Effector memory CD4-positive, alpha-beta T cell (primary cell): ENCODE results near the gene CEP170.

Experiments
- DNase-seq, 3 donors: peaks; one replicate each; pipeline ENCODE4 v3.0.0-alpha.2; 2020
- H3K27ac ChIP-seq: 2 replicates; pipeline ENCODE4 v1.7.0; 2013; ENCODE audit warnings: mild to moderate bottlenecking, low read length, moderate library complexity; ENCODE audit not compliant: insufficient read depth, poor library complexity, severe bottlenecking
- H3K27me3 ChIP-seq: replicated peaks from 2 replicates; pipeline ENCODE4 v1.7.0; 2013; ENCODE audit warnings: mild to moderate bottlenecking, low read length; ENCODE audit not compliant: insufficient read depth, control insufficient read depth, poor library complexity, severe bottlenecking
- H3K36me3 ChIP-seq: 2 replicates; pipeline ENCODE4 v1.7.0; 2013; ENCODE audit warnings: mild to moderate bottlenecking, low read length, moderate library complexity; ENCODE audit not compliant: control insufficient read depth, insufficient read depth
- H3K4me1 ChIP-seq: 2 replicates; pipeline ENCODE4 v1.7.0; 2013; ENCODE audit warnings: low read length, mild to moderate bottlenecking; ENCODE audit not compliant: control insufficient read depth, insufficient read depth, poor library complexity, severe bottlenecking
- H3K4me3 ChIP-seq: 2 replicates; pipeline ENCODE4 v1.7.0; 2013; ENCODE audit warnings: low read length, low read depth, mild to moderate bottlenecking; ENCODE audit not compliant: insufficient read depth, poor library complexity, severe bottlenecking
- H3K9me3 ChIP-seq: 2 replicates; pipeline ENCODE4 v1.7.0; 2013; ENCODE audit warnings: mild to moderate bottlenecking, low read length, moderate library complexity; ENCODE audit not compliant: control insufficient read depth

Gene CEP170

DNA sequence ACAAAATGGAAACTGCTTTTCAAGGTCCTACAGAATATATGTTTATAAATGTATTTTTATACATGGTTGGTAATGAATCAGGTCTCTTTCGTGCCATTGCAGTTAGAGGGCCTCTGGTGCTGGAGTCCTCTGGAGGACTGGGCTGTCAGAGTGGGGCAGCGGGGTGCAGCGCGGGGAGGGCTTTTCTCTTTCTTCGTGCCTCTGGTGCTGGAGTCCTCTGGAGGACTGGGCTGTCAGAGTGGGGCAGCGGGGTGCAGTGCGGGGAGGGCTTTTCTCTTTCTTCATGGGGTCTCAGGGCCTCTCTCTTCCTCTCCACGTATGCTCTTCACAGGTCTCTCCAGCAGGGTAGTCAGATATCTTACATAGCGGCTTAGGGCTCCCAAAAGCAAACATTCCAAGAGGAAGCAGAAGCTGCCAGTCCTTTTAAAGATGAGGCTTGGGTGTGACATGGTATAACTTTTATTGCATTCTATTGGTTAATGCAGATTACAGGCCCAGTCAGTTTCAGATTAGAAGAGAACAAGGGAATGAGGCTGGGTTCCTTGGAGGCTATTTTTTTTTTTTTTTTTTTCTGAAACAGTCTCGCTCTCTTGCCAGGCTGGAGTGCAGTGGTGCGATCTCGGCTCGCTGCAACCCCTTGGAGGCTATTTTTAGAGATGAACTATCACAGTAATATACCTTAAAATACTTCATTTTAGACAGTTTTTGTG lies 13.8 kb upstream of the CEP170 start:
- Histone ChIP-seq H3K27me3 (no peaks in the 10 kb centered on the region), H3K4me3 (no peak overlapping the region), H3K36me3 (peaks cover 14% of the 10 kb centered on the region), H3K9me3 (no peaks in the 10 kb centered on the region), H3K27ac (no peak overlapping the region), H3K4me1 (no peaks in the 10 kb centered on the region)
- no peak for DNase-seq

DNA sequence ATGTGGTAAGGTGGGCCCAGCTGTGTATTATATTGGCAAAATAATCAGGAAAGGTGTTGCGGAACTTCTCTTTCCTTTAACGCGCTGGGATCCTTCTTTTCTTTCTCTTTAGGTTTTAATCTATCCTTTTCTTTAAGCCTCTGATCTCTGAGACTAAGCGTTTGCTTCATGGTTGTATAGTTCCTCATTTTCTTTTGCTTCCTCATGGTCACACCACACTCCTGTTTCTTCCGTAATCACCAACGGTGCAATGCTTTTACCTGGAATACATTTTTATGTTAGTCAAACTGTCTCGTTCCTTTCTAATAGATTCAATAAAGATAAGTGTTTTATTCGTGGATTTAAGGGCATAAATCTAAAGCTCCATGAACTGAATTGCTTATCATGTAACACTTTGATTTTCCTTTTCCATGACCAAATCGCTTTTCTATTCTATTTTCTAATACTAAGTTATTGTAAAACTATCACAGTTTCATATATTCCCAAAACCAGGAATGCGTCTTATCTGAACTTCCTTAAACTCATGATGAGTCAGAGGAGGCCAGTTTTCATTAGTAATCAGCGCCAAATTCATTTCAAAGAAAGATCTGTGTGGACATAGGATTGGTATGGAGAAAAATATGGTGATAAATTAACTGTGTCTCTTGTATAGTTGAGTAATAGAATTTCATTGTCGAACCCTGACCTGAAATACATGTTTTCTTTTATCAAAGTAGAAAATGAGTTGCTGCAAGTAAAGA lies 13.0 kb upstream of the CEP170 start:
- Histone ChIP-seq H3K4me1 (no peaks in the 10 kb centered on the region), H3K9me3 (no peaks in the 10 kb centered on the region), H3K27me3 (no peaks in the 10 kb centered on the region), H3K36me3 (peaks cover 14% of the 10 kb centered on the region), H3K27ac (no peak overlapping the region), H3K4me3 (no peak overlapping the region)
- no peak for DNase-seq

DNA sequence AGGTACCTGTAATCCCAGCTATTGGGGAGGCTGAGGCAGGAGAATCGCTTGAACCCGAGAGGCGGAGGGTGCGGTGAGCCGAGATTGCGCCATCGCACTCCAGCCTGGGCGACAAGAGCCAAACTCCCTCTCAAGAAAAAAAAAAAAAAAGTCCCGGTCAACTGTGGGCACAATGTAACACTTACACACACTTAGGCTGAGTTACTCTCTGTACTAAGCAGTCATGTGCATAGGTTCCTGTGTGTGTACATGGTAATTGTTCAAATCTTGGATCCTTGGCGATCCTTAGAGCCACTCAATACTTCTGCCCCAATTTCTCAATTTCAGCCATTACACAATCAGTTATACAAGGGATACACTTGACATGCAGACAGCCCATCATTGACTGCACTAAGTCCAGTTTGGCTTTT lies 12.4 kb upstream of the CEP170 start:
- no peak overlapping the region for H3K27ac ChIP-seq
- H3K27me3 ChIP-seq = no peaks in the 10 kb centered on the region
- H3K9me3 ChIP-seq = no peaks in the 10 kb centered on the region
- H3K4me1 ChIP-seq = no peaks in the 10 kb centered on the region
- no peak overlapping the region for H3K4me3 ChIP-seq
- DNase-seq = no peak
- H3K36me3 ChIP-seq = peaks cover 14% of the 10 kb centered on the region

DNA sequence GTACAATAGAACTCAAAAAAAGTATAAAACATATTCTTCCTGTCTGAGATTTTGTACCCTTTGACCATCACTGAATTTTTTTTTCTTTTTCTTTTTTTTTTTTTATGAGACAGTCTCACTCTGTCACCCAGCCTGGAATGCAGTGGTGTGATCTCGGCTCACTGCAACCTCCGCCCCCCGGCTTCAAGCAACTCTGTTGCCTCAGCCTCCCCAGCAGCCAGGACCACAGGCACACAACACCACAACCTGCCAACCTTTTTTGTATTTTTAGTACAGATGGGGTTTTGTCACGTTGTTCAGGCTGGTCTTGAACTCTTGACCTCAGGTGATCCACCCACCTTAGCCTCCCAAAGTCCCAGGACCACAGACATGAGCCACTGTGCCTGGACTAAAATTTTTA lies 11.2 kb upstream of the CEP170 start:
- Histone ChIP-seq H3K9me3 (no peaks in the 10 kb centered on the region), H3K27ac (no peak overlapping the region), H3K4me1 (no peaks in the 10 kb centered on the region), H3K27me3 (no peaks in the 10 kb centered on the region), H3K36me3 (peaks cover 7% of the 10 kb centered on the region), H3K4me3 (no peak overlapping the region)
- no peak for DNase-seq

DNA sequence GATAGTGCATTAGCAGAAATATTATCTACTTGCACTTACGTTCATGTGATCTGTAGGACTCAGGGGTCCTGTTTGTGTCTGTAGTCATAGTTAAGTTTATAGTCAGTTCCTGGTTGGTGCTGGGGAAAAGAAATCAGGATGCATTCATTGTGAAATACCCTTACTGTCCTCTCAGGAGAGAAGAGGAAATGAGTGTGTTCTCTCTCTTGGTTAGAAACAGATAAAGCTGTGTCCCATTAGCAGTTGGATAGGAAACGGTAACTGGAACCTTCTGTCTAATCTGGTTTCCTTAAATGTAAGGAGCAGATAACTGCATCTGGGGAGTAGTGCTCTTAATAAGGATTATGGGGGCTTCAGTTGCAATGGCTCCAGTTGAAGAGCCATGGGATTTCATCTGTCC lies 9.6 kb upstream of the CEP170 start:
- Histone ChIP-seq H3K9me3 (no peaks in the 10 kb centered on the region), H3K27ac (no peak overlapping the region), H3K36me3 (no peaks in the 10 kb centered on the region), H3K4me3 (no peak overlapping the region), H3K4me1 (no peaks in the 10 kb centered on the region), H3K27me3 (no peaks in the 10 kb centered on the region)
- no peak for DNase-seq

DNA sequence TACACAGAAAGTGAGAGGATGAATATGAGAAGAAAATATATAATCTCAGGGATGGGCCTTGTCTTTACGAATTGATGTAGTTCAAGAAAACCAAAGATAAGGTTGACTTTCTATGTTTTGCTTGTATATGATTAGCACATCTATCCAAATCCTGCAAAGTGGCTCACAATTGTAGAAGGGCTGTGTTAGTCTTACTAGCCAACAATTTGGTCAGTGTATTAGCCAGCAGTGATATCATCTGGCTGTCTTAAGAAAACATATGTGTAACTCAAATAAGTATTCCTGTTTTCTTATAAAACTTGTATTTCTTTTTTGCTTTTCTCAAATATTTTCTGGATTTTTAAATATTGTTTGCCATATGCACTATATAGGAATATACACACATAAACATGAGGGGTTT lies 6.3 kb upstream of the CEP170 start:
- no peak overlapping the region for H3K27ac ChIP-seq
- H3K9me3 ChIP-seq = no peaks in the 10 kb centered on the region
- H3K36me3 ChIP-seq = no peaks in the 10 kb centered on the region
- DNase-seq = no peak
- H3K4me3 ChIP-seq = no peak overlapping the region
- peaks cover 2% of the 10 kb centered on the region for H3K4me1 ChIP-seq
- no peaks in the 10 kb centered on the region for H3K27me3 ChIP-seq

DNA sequence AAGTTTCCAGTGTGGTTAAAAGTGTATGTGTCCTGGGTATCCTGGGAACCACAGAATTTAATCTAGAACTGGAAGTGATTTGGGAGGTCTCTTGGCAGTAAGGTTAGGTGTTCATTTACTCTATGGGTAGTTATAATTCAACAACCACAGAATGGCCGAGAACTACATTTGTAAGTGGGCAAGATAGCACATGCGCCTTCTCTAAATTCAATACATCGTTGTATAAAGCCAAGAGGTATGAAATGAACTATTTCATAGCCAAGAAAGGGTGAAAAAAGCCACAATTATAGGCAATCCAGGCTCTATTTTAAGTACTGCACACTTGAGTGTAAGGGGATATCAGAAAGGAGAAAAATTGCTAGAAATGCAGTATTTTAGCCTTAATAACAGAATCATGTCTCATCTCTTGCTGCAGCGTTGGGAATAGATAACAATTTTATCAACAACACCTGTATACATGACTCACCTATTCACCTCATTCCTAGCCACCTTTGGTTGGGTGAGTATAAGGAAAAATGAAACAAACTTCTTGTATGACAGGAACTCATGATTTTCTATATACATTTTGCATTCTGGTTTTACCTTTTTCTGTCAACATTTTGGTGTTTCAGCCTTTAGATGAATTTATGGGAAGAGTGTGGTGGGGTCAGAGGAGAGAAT lies 5.3 kb upstream of the CEP170 start:
- Histone ChIP-seq H3K36me3 (no peaks in the 10 kb centered on the region), H3K27ac (no peak overlapping the region), H3K4me1 (peaks cover 6% of the 10 kb centered on the region), H3K9me3 (no peaks in the 10 kb centered on the region), H3K27me3 (no peaks in the 10 kb centered on the region), H3K4me3 (no peak overlapping the region)
- no peak for DNase-seq

DNA sequence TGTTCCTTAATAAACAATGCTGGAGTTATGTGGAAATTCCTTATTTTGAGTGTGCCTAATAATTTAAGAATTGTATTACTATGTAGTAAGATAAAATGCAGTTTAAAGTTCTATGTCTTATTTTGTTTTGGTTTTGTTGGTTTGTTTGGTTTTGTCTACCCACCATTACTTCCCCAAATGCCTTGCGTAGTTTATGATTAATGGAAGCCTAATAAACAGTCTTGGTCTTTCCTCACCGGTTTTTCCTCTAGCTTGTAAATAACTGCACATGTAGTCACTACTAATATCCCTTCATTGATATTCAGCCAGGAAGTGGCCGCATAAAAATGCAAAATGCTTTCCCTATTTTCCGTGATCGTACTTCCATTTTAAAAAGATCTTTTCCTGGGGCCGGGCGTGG lies 3.6 kb upstream of the CEP170 start:
- Histone ChIP-seq H3K9me3 (no peaks in the 10 kb centered on the region), H3K4me3 (no peak overlapping the region), H3K27ac (no peak overlapping the region), H3K27me3 (no peaks in the 10 kb centered on the region), H3K4me1 (peaks cover 6% of the 10 kb centered on the region), H3K36me3 (no peaks in the 10 kb centered on the region)
- DNase-seq = no peak

DNA sequence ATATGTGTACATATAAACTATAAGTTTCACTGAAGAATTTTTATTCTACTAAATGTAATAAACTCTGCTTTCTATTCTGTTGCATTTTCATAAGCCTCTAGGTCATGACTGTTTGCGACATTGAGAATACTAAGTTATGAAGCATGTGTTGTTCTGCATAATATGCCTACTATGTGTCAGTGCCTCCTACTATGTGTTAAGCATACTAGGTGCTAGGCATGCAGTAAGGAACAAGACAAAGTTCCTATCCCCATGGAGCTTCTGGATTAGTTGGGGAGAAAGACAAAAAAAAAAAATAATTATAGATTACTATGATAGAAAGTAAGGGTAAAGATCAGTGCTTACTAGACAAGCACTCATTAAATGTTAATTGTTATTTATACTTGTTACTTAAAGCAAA lies 2.1 kb upstream of the CEP170 start:
- Histone ChIP-seq H3K4me3 (no peak overlapping the region), H3K27ac (no peak overlapping the region), H3K9me3 (no peaks in the 10 kb centered on the region), H3K4me1 (peaks cover 11% of the 10 kb centered on the region), H3K36me3 (no peaks in the 10 kb centered on the region), H3K27me3 (no peaks in the 10 kb centered on the region)
- DNase-seq = no peak

DNA sequence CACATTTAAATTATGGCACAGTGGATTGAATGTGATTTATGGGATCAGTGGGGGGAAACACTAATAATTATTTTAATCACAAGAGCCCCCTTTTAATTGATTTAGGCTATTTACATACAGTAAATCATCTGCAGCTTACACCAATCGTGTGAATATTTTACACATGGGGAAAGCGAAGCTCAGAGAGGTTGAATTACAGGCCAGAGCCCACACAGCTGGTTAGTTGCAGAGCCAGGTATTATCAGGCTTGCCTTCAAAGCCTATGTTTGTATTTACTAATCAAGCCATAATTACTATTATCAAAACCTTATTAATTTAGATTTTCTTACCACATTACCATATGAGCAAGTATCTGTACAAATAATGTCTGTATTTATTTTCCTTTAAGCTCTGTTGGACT lies 1.5 kb upstream of the CEP170 start:
- peak overlapping the region; percentile 80 for H3K4me3 ChIP-seq
- DNase-seq = no peak
- no peaks in the 10 kb centered on the region for H3K9me3 ChIP-seq
- H3K27me3 ChIP-seq = no peaks in the 10 kb centered on the region
- H3K36me3 ChIP-seq = no peaks in the 10 kb centered on the region
- peak overlapping the region; percentile 93 for H3K27ac ChIP-seq
- H3K4me1 ChIP-seq = peaks cover 11% of the 10 kb centered on the region
